Amniotic epithelial cell (primary cell): Measurements from ENCODE around the gene UNC119B.
"Not testable (repeated sequence)": the region's sequence is repeated elsewhere in the genome, so short reads cannot be mapped to it uniquely, and the experiment has no call there.

ENCODE experiments used
- DNase-seq: peaks from one replicate; pipeline ENCODE4 v3.0.0-alpha.2; 2010; ENCODE audit warnings: low read depth

The UNC119B gene

GRCh38 chr12:120719496-120720233 is 9.4 kb downstream of the UNC119B start:
- DNase-seq: peak; percentile 64

- peak; percentile 90 for DNase-seq
Observed at GRCh38 chr12:120720234-120720986, 10.2 kb downstream of the UNC119B start.

- no peak for DNase-seq
Observed at GRCh38 chr12:120720987-120721801, 10.9 kb downstream of the UNC119B start.

- DNase-seq: no peak
Observed at GRCh38 chr12:120721866-120722265, 11.6 kb downstream of the UNC119B start.

- DNase-seq: no peak
Observed at GRCh38 chr12:120722784-120723183, 12.5 kb downstream of the UNC119B start.

GRCh38 chr12:120724720-120725119 is 14.5 kb downstream of the UNC119B start:
- no peak for DNase-seq

- DNase-seq: no peak
Observed at GRCh38 chr12:120725151-120725658, 14.9 kb downstream of the UNC119B start.

GRCh38 chr12:120725659-120726509 is 15.6 kb downstream of the UNC119B start, which contains the start of gene ACADS:
ACADS (plus strand) TSS chr12:120725826; CDS start chr12:120725886, 60 bp downstream.
- DNase-seq: peak; percentile 77

GRCh38 chr12:120726510-120726793 is 16.2 kb downstream of the UNC119B start:
- DNase-seq: no peak

- no peak for DNase-seq
Observed at GRCh38 chr12:120726961-120727360, 16.7 kb downstream of the UNC119B start.

- DNase-seq: not testable (repeated sequence)
Observed at GRCh38 chr12:120732198-120732597, 21.9 kb downstream of the UNC119B start.

GRCh38 chr12:120733574-120733973 is 23.3 kb downstream of the UNC119B start:
- no peak for DNase-seq

- DNase-seq: no peak
Observed at GRCh38 chr12:120734210-120734609, 24.0 kb downstream of the UNC119B start.

- no peak for DNase-seq
Observed at GRCh38 chr12:120735181-120735580, 24.9 kb downstream of the UNC119B start.

GRCh38 chr12:120736404-120737331 is 26.4 kb downstream of the UNC119B start:
- DNase-seq: no peak

- DNase-seq: no peak
Observed at GRCh38 chr12:120737557-120738251, 27.4 kb downstream of the UNC119B start.

- DNase-seq: no peak
Observed at GRCh38 chr12:120738252-120739030, 28.2 kb downstream of the UNC119B start.

GRCh38 chr12:120739031-120739762 is 28.9 kb downstream of the UNC119B start:
- no peak for DNase-seq
